AG04449 (cell line): Measurements from ENCODE around the gene DYNC1H1.

Source experiments
- CTCF ChIA-PET: fragments of 350-600 bp; formaldehyde crosslinking; extraction: SDS; loops from one replicate; lab custom pipeline; 2021; ENCODE audit warnings: antibody characterized with exemption; lab: Yijun Ruan, JAX
- POLR2A ChIA-PET: fragments of 400-600, 350-600 bp; formaldehyde crosslinking; extraction: SDS; loops from one replicate; lab custom pipeline; 2020; ENCODE audit warnings: antibody characterized with exemption, inconsistent platforms; lab: Yijun Ruan, JAX
- DNase-seq: peaks from one replicate; pipeline ENCODE4 v3.0.0-alpha.2; 2010; ENCODE audit warnings: low read depth, low spot score
- H3K4me3 ChIP-seq: 2 replicates; pipeline ENCODE4 v1.5.1; 2011; ENCODE audit warnings: low read depth, mild to moderate bottlenecking, control low read depth, low read length
- CTCF ChIP-seq: IDR thresholded peaks from one replicate; pipeline ENCODE4 v1.5.1; 2011; ENCODE audit warnings: mild to moderate bottlenecking, moderate library complexity, low read length, control low read depth, inconsistent platforms; ENCODE audit not compliant: insufficient read depth; ENCODE audit errors: missing control alignments

The DYNC1H1 gene

GRCh38 chr14:102049258-102050025 lies 85.1 kb downstream of the DYNC1H1 start:
- no peak overlapping the region for H3K4me3 ChIP-seq
- no peak for DNase-seq
- ChIA-PET POLR2A (interaction anchor here (0.5 kb wide), 1 partner anchor 799 kb away, joined by 3 read pairs; no protein-coding TSS in a partner anchor), CTCF (interaction anchor here (0.8 to 2.1 kb wide), 4 partner anchors 11 to 265 kb away, joined by 3 to 10 read pairs (median 3); no protein-coding TSS in a partner anchor)
- no peak for TF ChIP-seq CTCF

DNA sequence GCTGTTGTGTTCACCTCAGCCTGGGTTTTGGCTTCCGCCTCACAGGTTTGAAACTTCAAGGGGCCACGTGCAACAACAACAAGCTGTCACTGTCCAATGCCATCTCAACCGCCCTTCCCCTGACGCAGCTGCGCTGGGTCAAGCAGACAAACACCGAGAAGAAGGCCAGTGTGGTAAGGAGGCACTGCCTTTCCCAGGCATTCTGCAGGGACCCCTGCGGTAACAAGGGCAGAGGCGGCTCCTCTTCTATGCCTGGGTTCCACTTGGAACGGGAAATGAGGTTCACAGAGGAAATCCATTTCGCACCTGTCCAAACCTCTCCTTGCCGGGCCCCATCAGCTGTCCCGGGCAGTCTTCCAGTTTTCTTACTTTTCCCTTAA lies 85.6 kb downstream of the DYNC1H1 start:
- POLR2A ChIA-PET: no interaction called here
- no peak for TF ChIP-seq CTCF
- CTCF ChIA-PET: interaction anchor here (0.8 to 2.1 kb wide), 7 partner anchors 11 to 264 kb away, joined by 3 to 10 read pairs (median 3); no protein-coding TSS in a partner anchor
- H3K4me3 ChIP-seq: no peak overlapping the region
- DNase-seq: no peak

DNA sequence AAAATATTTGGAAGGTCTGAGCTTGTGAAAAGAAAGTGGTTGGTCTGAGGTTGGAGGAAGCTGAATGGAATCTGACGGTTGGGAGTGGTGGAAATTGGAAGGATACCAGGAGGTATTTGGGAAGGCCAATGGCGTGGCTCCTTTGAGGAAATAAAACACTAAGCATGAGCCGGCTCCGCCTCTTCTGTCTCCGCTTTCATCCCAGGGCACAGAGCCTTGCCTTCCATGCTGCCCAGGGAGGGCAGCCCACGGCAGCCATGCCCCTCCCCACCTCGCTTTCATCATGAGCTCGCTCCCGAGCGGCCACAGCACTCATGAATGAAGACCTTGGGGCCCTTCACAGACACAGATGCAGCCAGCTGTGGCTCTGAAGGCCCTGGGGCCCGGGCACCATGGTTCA lies 86.3 kb downstream of the DYNC1H1 start:
- no peak for TF ChIP-seq CTCF
- ChIA-PET POLR2A (no interaction called here), CTCF (interaction anchor here (1.0 to 2.3 kb wide), 6 partner anchors 13 to 263 kb away, joined by 3 to 16 read pairs (median 4); no protein-coding TSS in a partner anchor)
- H3K4me3 ChIP-seq: no peak overlapping the region
- DNase-seq: peak; percentile 36

DNA sequence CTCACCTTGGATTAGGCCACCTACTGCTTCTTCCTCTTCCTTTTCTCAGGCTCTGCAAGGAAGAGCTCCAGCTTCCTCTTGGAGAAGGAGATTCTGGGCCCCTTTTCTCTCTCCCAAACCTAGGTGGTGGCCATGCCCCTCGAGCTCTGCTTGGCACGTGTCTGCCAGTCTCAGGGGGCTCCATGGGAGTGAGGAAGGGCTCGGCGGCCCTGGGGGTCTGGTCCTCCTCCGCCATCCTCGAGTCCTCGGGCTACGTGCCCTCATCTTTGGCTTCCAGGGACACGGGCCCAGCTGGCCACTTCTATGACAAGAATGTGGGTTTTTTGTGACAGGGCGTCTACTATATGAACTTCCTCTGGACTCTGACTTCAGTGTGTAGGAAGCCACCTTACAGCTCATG lies 88.1 kb downstream of the DYNC1H1 start:
- DNase-seq: no peak
- H3K4me3 ChIP-seq: no peak overlapping the region
- no peak for TF ChIP-seq CTCF
- CTCF ChIA-PET: interaction anchor here (1.0 to 2.3 kb wide), 2 partner anchors 44 to 91 kb away, joined by 3 to 16 read pairs; no protein-coding TSS in a partner anchor
- POLR2A ChIA-PET: no interaction called here

DNA sequence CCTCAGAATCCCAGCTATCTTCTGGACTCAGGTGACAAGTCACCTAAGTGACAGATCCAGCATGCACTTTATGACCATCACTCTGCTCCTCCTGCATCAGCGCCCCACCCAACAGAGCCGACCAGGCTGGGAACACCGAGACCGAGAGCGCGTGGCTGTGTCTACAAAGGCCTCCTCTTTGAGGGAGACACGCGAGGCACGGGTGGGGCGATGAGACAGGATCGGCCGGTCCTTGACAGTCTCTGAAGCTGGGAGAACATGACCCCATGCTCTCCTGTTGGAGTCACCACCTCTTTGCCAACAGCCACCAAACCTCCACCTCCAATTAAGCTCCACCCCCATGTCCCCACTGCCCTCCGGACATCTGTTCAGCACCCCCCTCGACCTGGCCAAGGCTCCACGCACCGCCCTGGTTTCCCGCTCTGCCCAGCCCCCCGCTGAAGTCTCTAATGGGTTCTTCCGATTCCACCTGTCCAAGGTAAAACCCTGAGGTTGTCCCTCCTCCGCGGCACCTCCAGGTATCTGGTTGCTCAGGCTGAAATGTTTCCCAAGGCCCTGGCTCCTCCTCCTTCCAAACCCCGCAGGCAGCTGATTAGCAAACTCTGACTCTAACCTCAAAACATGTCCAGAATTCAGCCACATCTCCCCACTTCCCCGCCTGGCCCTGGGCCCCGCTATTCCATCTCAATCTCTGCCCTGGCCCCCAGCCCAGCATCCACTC lies 91.0 kb downstream of the DYNC1H1 start:
- CTCF ChIA-PET: interaction anchor here (1.3 to 3.1 kb wide), 2 partner anchors 41 to 94 kb away, joined by 4 to 17 read pairs; no protein-coding TSS in a partner anchor
- POLR2A ChIA-PET: interaction anchor here (0.7 kb wide), 1 partner anchor 26 kb away, joined by 3 read pairs; no protein-coding TSS in a partner anchor
- peak; percentile 33 for DNase-seq
- H3K4me3 ChIP-seq: no peak overlapping the region
- TF ChIP-seq CTCF: no peak
